KMS-11 (cell line): Measurements from ENCODE around the gene KCNB1.

Experiments
- H2AFZ ChIP-seq: fragments of 200-600 bp; sonication (generic); 2 replicates; pipeline ENCODE4 v1.6.1; 2016; ENCODE audit warnings: antibody characterized with exemption, mixed run types, low read depth
- H3K27ac ChIP-seq: fragments of 200-600 bp; sonication (generic); 2 replicates; pipeline ENCODE4 v1.6.1; 2016; ENCODE audit warnings: mild to moderate bottlenecking, mixed run types
- H3K27me3 ChIP-seq: fragments of 200-600 bp; sonication (generic); 2 replicates; pipeline ENCODE4 v1.6.1; 2017; ENCODE audit warnings: mild to moderate bottlenecking, low read depth, mixed run types, moderate library complexity; ENCODE audit not compliant: insufficient read depth
- H3K36me3 ChIP-seq: fragments of 200-600 bp; sonication (generic); 2 replicates; pipeline ENCODE4 v1.6.1; 2017; ENCODE audit warnings: mild to moderate bottlenecking, mixed run types; ENCODE audit not compliant: insufficient read depth
- H3K4me1 ChIP-seq: fragments of 200-600 bp; sonication (generic); 2 replicates; pipeline ENCODE4 v1.6.1; 2016; ENCODE audit warnings: mild to moderate bottlenecking, low read depth, mixed run types; ENCODE audit not compliant: poor library complexity, severe bottlenecking
- H3K4me2 ChIP-seq: fragments of 200-600 bp; sonication (generic); 2 replicates; pipeline ENCODE4 v1.7.0; 2016; ENCODE audit warnings: mild to moderate bottlenecking, mixed run types
- H3K4me3 ChIP-seq: fragments of 200-600 bp; sonication (generic); IDR thresholded peaks from 2 replicates; pipeline ENCODE4 v1.6.1; 2017; ENCODE audit warnings: low read depth, low read length, mixed read lengths; ENCODE audit not compliant: insufficient read depth
- H3K79me2 ChIP-seq: fragments of 200-600 bp; sonication (generic); 2 replicates; pipeline ENCODE4 v1.6.1; 2016; ENCODE audit warnings: low read depth, mixed run types; ENCODE audit not compliant: insufficient read depth
- H3K9ac ChIP-seq: fragments of 200-600 bp; sonication (generic); 2 replicates; pipeline ENCODE4 v1.6.1; 2016; ENCODE audit warnings: mild to moderate bottlenecking, mixed run types
- H4K20me1 ChIP-seq: fragments of 200-600 bp; sonication (generic); 2 replicates; pipeline ENCODE4 v1.6.1; 2016; ENCODE audit warnings: mild to moderate bottlenecking, mixed run types; ENCODE audit not compliant: insufficient read depth
- TF ChIP-seq, protein P1 (sequence below): fragments of 200-600 bp; sonication (generic); conservative IDR thresholded peaks from 2 replicates; pipeline ENCODE4 v1.6.1; 2017; ENCODE audit warnings: low read depth, mild to moderate bottlenecking, antibody characterized with exemption, low read length, moderate library complexity, mixed read lengths

Gene KCNB1

DNA sequence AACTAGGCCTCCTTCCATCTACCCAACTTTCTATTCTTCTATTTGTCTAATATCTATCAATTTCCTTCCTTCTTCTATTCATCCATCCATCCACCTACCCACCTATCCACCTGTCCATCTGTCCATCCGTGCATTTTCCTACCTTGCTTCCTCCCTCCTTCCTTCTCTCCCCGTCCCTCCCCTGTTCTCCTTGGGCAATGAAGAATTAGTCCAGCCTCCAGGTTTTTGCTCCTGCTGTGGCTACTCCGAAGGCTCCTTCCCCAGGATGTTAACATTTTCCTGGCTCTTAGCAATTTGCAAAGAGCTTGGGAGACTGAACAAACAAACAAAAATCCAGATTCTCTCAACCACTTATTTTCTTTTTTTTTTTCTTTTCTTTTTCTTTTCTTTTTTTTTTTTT lies 81.6 kb downstream of the KCNB1 start:
- Histone ChIP-seq H3K79me2 (no peaks in the 10 kb centered on the region), H3K4me2 (no peak overlapping the region), H3K4me3 (no peak overlapping the region), H3K9ac (no peak overlapping the region), H4K20me1 (no peaks in the 10 kb centered on the region), H3K27ac (no peak overlapping the region), H3K27me3 (no peaks in the 10 kb centered on the region), H2AFZ (no peak overlapping the region), H3K4me1 (no peaks in the 10 kb centered on the region), H3K36me3 (no peaks in the 10 kb centered on the region)
- TF ChIP-seq, protein P1, sequence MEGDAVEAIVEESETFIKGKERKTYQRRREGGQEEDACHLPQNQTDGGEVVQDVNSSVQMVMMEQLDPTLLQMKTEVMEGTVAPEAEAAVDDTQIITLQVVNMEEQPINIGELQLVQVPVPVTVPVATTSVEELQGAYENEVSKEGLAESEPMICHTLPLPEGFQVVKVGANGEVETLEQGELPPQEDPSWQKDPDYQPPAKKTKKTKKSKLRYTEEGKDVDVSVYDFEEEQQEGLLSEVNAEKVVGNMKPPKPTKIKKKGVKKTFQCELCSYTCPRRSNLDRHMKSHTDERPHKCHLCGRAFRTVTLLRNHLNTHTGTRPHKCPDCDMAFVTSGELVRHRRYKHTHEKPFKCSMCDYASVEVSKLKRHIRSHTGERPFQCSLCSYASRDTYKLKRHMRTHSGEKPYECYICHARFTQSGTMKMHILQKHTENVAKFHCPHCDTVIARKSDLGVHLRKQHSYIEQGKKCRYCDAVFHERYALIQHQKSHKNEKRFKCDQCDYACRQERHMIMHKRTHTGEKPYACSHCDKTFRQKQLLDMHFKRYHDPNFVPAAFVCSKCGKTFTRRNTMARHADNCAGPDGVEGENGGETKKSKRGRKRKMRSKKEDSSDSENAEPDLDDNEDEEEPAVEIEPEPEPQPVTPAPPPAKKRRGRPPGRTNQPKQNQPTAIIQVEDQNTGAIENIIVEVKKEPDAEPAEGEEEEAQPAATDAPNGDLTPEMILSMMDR = no peak

DNA sequence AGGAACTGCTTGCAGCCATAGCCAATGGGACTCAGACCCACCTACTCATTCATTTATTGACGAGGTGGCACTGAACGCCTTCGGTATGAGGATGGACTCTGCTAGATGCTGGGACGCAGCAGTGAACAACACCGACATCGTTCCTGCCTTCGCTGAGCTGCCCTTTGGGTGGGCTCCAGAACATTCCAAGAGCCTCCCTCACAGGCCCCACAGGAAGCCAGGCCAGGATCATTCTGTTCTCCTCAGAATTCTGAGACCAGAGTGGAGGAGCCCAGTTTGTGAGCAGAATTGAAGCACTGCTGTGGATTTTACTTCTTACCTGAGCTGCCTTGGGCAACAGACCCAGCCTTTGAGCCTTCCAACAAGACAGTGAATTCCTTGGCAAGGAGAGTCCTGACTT lies 82.1 kb downstream of the KCNB1 start:
- Histone ChIP-seq H3K4me3 (no peak overlapping the region), H2AFZ (no peak overlapping the region), H4K20me1 (no peaks in the 10 kb centered on the region), H3K4me2 (no peak overlapping the region), H3K4me1 (no peaks in the 10 kb centered on the region), H3K79me2 (no peaks in the 10 kb centered on the region), H3K27me3 (no peaks in the 10 kb centered on the region), H3K36me3 (no peaks in the 10 kb centered on the region), H3K27ac (no peak overlapping the region), H3K9ac (no peak overlapping the region)
- TF ChIP-seq, protein P1 = no peak

DNA sequence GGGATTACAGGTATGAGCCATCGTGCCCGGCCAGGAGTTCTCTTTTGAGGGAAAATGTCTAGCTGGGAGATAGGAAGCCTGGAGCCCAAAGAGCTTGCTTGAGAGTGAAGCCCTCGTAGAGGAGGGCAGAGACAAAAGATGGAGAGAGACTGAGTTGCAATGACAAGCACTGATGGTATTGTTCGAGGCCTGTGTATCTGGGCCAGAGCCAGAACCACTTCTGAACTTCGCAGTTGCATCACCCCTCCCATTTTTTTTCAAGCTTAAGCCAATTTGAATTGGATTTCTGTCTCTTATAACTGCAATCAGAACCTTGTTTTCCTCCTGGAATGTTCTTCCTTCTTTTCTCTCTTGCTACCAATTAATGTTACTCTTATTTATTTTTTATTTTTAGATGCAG lies 83.1 kb downstream of the KCNB1 start:
- Histone ChIP-seq H3K79me2 (no peaks in the 10 kb centered on the region), H2AFZ (no peak overlapping the region), H3K4me2 (no peak overlapping the region), H3K27ac (no peak overlapping the region), H3K9ac (no peak overlapping the region), H4K20me1 (no peaks in the 10 kb centered on the region), H3K4me3 (no peak overlapping the region), H3K36me3 (no peaks in the 10 kb centered on the region), H3K27me3 (no peaks in the 10 kb centered on the region), H3K4me1 (no peaks in the 10 kb centered on the region)
- TF ChIP-seq, protein P1 = no peak

DNA sequence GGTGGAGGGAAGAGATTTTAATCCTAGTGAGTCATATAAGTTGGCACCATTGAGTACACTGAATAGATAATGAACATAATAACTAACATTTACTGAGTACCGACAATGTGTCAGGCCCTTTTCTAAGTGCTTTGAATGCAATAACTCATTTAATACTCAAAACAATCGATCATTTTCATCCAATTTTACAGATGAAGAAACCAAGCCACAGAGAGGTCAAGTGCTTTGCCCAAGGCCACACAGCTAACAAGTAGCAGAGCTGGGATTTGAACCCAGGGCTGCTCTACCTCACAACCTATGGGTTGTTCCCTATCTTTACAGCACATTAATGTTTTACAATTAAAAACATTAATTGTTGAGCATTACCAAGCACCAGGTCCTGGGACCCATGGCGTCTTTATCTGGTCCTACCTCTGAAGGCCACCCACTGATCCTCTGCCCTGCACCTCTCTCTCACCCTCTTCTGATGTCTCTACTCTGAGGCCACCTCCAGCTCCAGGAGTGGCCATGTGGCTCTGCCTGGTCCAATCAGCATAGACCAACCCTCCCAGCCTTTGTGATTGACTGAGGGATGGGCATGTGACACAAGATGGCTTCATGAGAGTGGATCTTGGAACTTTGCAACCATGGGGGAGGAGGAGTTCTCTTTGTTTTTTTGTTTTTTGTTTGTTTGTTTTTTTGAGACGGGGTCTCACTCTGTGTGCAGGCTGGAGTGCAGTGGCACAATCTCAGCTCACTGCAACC lies 83.9 kb downstream of the KCNB1 start:
- Histone ChIP-seq H3K27me3 (no peaks in the 10 kb centered on the region), H4K20me1 (no peaks in the 10 kb centered on the region), H3K79me2 (no peaks in the 10 kb centered on the region), H2AFZ (0 out of 2 replicates have a peak overlapping the region, but pooled peaks have one; percentile 8), H3K4me2 (no peak overlapping the region), H3K9ac (no peak overlapping the region), H3K27ac (no peak overlapping the region), H3K4me1 (no peaks in the 10 kb centered on the region), H3K4me3 (no peak overlapping the region), H3K36me3 (no peaks in the 10 kb centered on the region)
- TF ChIP-seq, protein P1 = no peak
